Thyroid gland (tissue), 4 donors: Measurements from ENCODE around the gene C1QL1. TPM values are rescaled to one million over a fixed set of nuclear protein-coding genes. Genes with fewer than 3 reads are reported as not detected.

Experiments
- DNase-seq, 2 donors: peaks; one replicate each; pipeline ENCODE4 v3.0.0-alpha.2; 2019
- H3K27ac ChIP-seq, 3 donors: fragments of 200-600 bp; sonication (generic); 1 replicate in 2 of 3; 2 replicates in 1 of 3; pipeline ENCODE4 v1.5.1; 2016 to 2019; ENCODE audit warnings: mild to moderate bottlenecking in 1 of 3, moderate library complexity in 1 of 3
- H3K27me3 ChIP-seq: fragments of 200-600 bp; sonication (generic); one replicate; pipeline ENCODE4 v1.5.1; 2019
- H3K36me3 ChIP-seq, 2 donors: fragments of 200-600 bp; sonication (generic); one replicate each; pipeline ENCODE4 v1.5.1; 2016 to 2019
- H3K4me1 ChIP-seq, 2 donors: fragments of 200-600 bp; sonication (generic); one replicate each; pipeline ENCODE4 v1.5.1; 2017 to 2019
- H3K4me3 ChIP-seq, 3 donors: fragments of 200-600 bp; sonication (generic); replicated peaks in 1 of 3; 1 replicate in 2 of 3; 2 replicates in 1 of 3; pipeline ENCODE4 v1.5.1; 2016; ENCODE audit warnings: mild to moderate bottlenecking in 1 of 3
- H3K9me3 ChIP-seq: fragments of 200-600 bp; sonication (generic); one replicate; pipeline ENCODE4 v1.5.1; 2017
- POLR2A ChIP-seq, 2 donors: fragments of 450-650 bp; IDR thresholded peaks; one replicate each; pipeline ENCODE4 v1.6.1; 2017; ENCODE audit warnings: antibody characterized with exemption in 2 of 2, mild to moderate bottlenecking in 2 of 2, moderate library complexity in 1 of 2
- WGBS, 2 donors: methylation state at CpG; one replicate each; pipeline ENCODE4 v1.1.5; 2017; 5-methylcytosine and 5-hydroxymethylcytosine counted together
- intact Hi-C: fragments of 100-400 bp; cut with DNase I; formaldehyde crosslinking; loops from one replicate; pipeline ENCODE4 v1.15.1; 2023
- total RNA-seq, 4 donors: library from RNA; depleted of rRNA; stranded (reverse); fragments of >200 nt; gene quantifications; one replicate each; pipeline ENCODE4 v1.2.3, GENCODE V29; 2016
- TF ChIP-seq, protein P1 (sequence below), 6 experiments: fragments of 200-600 bp in 3 of 6; fragments of 450-650 bp in 3 of 6; sonication (generic) in 3 of 6; IDR thresholded peaks; one replicate each; pipeline ENCODE4 v1.5.1; 2016 to 2019; ENCODE audit warnings: antibody characterized with exemption in 6 of 6, mild to moderate bottlenecking in 2 of 6, inconsistent platforms in 1 of 6, moderate library complexity in 1 of 6

Gene C1QL1
- total RNA-seq, 4 donors from 2014 or later = 0.59 to 0.75 TPM; not detected in 2

DNA sequence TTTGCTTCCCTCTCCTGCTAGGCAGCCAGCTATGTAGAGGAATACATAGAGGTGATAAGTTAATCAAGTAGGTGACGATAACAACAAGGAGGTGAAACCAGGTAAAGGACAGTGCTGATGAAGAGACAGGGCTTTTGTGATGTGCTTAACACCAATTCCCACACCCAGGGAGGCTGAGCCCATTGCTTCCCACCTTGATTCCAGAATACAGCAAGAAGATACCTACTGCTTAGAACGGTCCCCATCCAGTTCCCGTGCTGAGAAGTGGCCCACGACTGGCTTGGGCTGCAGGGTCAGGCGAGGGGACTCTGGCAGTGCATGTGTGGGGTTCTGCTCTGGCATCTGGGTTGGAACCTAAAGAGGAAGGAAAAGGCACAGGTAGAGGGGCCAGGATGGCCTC lies 36.7 kb downstream of the C1QL1 start:
- DNase-seq = no peak
- Histone ChIP-seq H3K9me3 (no peaks in the 10 kb centered on the region), H3K4me1 (no peaks in the 10 kb centered on the region), H3K27me3 (no peaks in the 10 kb centered on the region), H3K36me3 (no peaks in the 10 kb centered on the region), H3K27ac (no peak overlapping the region), H3K4me3 (no peak overlapping the region)
- 82 to 90% methylated on average over 4 to 5 of the region's 5 CpGs for WGBS, 2 donors
- intact Hi-C loops = no loop called here
- no peak for TF ChIP-seq POLR2A (IDR thresholded peaks at IDR 0.05)
- TF ChIP-seq, protein P1, sequence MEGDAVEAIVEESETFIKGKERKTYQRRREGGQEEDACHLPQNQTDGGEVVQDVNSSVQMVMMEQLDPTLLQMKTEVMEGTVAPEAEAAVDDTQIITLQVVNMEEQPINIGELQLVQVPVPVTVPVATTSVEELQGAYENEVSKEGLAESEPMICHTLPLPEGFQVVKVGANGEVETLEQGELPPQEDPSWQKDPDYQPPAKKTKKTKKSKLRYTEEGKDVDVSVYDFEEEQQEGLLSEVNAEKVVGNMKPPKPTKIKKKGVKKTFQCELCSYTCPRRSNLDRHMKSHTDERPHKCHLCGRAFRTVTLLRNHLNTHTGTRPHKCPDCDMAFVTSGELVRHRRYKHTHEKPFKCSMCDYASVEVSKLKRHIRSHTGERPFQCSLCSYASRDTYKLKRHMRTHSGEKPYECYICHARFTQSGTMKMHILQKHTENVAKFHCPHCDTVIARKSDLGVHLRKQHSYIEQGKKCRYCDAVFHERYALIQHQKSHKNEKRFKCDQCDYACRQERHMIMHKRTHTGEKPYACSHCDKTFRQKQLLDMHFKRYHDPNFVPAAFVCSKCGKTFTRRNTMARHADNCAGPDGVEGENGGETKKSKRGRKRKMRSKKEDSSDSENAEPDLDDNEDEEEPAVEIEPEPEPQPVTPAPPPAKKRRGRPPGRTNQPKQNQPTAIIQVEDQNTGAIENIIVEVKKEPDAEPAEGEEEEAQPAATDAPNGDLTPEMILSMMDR (IDR thresholded peaks at IDR 0.05) = no peak

DNA sequence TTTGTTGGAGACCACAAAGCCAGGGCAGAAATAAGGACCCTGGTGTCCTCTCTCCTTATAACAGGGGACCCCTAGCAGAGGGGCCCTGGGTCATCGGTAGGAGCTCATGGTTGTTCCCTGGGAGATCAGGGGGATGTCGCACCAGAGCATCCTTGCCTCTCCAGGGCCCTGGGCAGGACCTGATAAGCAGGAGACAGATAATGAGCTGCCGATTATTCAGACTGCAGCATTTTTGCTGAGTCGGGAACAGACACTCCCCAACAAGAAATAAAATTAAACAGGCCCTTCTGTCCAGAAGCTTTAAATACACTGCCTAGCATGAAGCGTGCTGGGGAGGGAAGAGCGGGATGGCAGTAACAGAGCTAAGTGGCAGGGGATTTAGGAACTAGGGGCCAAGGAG lies 37.4 kb downstream of the C1QL1 start:
- 79 to 94% methylated on average over 6 of the region's 6 CpGs for WGBS, 2 donors
- no peak for DNase-seq
- Histone ChIP-seq H3K4me3 (no peak overlapping the region), H3K36me3 (no peaks in the 10 kb centered on the region), H3K27me3 (no peaks in the 10 kb centered on the region), H3K4me1 (no peaks in the 10 kb centered on the region), H3K27ac (no peak overlapping the region), H3K9me3 (no peaks in the 10 kb centered on the region)
- intact Hi-C loops = no loop called here
- no peak for TF ChIP-seq POLR2A (IDR thresholded peaks at IDR 0.05)
- TF ChIP-seq, protein P1 (IDR thresholded peaks at IDR 0.05) = no peak

DNA sequence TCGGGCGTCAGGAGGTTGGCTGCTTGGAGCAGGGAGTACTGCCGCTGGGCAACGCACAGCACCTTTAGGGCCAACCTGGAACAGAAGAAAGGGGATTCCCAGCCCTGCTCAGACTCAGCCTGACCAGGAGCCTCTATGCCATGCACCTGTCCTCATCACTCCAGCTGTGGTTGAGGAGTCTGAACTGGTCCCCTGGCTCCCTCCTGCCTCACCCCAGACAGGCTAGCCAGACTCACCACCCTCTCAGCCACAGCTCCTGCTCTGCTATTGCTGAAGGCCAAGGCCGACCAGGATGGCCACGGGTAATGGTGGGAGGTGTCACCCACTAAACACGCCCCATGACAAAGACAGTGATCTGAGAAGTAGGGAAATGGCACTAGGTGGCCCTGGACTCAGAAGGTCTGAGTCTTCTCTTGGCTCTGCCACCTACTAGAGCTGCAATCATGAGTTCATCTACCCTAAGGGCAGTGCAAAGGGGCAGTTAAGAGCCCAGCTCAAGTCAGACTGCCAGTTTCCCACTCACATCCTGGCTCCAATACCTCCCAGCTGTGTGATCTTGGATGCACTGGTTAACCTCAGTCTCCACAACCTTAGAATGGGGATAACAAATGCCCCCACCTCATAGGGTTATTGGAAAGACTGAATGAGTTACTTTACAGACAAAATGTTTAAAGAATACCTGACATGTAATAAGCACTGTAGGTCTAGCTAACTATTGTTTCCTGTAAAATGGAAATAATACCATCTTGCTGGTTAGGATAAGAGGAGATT lies 39.0 kb downstream of the C1QL1 start:
- Histone ChIP-seq H3K36me3 (no peaks in the 10 kb centered on the region), H3K9me3 (no peaks in the 10 kb centered on the region), H3K4me3 (no peak overlapping the region), H3K27ac (no peak overlapping the region), H3K4me1 (no peaks in the 10 kb centered on the region), H3K27me3 (no peaks in the 10 kb centered on the region)
- no peak for DNase-seq
- intact Hi-C loops = loop anchor here (10.0 kb wide), 1 partner anchor 266 kb away; no protein-coding TSS in a partner anchor
- WGBS, 2 donors = 85 to 97% methylated on average over 3 to 7 of the region's 7 CpGs
- TF ChIP-seq, protein P1 (IDR thresholded peaks at IDR 0.05) = no peak
- TF ChIP-seq POLR2A (IDR thresholded peaks at IDR 0.05) = no peak

GRCh38 chr17:44928136-44928535 lies 40.0 kb downstream of the C1QL1 start:
- Histone ChIP-seq H3K4me1 (no peaks in the 10 kb centered on the region), H3K9me3 (no peaks in the 10 kb centered on the region), H3K27me3 (no peaks in the 10 kb centered on the region), H3K27ac (no peak overlapping the region), H3K36me3 (no peaks in the 10 kb centered on the region), H3K4me3 (no peak overlapping the region)
- WGBS, 2 donors = 93 to 97% methylated on average over 5 to 13 of the region's 15 CpGs
- intact Hi-C loops = loop anchor here (10.0 kb wide), 1 partner anchor 267 kb away; no protein-coding TSS in a partner anchor
- TF ChIP-seq POLR2A (IDR thresholded peaks at IDR 0.05) = no peak
- TF ChIP-seq, protein P1 (IDR thresholded peaks at IDR 0.05) = no peak
- DNase-seq = no peak

DNA sequence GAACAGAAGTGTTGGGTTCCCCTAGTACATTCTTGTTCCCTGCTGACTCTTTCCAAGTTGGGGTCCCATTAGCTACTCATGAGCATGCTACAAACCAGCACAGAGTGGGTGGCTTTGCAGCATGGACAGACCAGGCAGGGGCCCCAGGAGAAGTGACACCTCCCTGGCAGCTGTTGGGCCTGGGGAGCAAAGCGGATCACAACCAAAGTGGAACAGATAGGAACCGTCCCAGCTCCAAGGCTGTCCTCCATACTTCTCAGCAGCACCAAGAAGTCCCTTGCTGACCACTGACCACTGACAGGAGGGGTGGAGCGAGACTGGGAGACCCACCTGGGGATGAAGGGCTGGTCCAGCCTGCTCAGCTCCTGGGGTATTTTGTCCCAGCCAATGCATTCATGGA lies 40.4 kb downstream of the C1QL1 start:
- Histone ChIP-seq H3K4me1 (no peaks in the 10 kb centered on the region), H3K27ac (no peak overlapping the region), H3K4me3 (no peak overlapping the region), H3K9me3 (no peaks in the 10 kb centered on the region), H3K27me3 (no peaks in the 10 kb centered on the region), H3K36me3 (no peaks in the 10 kb centered on the region)
- DNase-seq = no peak
- WGBS, 2 donors = 87 to 100% methylated on average over 1 to 3 of the region's 3 CpGs
- intact Hi-C loops = loop anchor here (10.0 kb wide), 1 partner anchor 267 kb away; no protein-coding TSS in a partner anchor
- no peak for TF ChIP-seq POLR2A (IDR thresholded peaks at IDR 0.05)
- TF ChIP-seq, protein P1 (IDR thresholded peaks at IDR 0.05) = no peak
